Gastroesophageal sphincter (tissue), 3 donors: Measurements from ENCODE around the gene DNAJC2.

ENCODE experiments used
- EP300 ChIP-seq: sonication (generic); formaldehyde crosslinking; IDR thresholded peaks from one replicate; pipeline ENCODE4 v1.6.1; 2017; ENCODE audit warnings: antibody characterized with exemption, mild to moderate bottlenecking
- POLR2A ChIP-seq, 2 donors: fragments of 450-650 bp; IDR thresholded peaks; one replicate each; pipeline ENCODE4 v1.6.1; 2017; ENCODE audit warnings: antibody characterized with exemption in 2 of 2, mild to moderate bottlenecking in 2 of 2, moderate library complexity in 1 of 2
- POLR2AphosphoS5 ChIP-seq: sonication (generic); formaldehyde crosslinking; IDR thresholded peaks from one replicate; pipeline ENCODE4 v1.6.1; 2017; ENCODE audit warnings: antibody characterized with exemption
- TF ChIP-seq, protein P1 (sequence below), 4 experiments: fragments of 200-600 bp in 2 of 4; fragments of 450-650 bp in 2 of 4; sonication (generic) in 1 of 4; IDR thresholded peaks; one replicate each; pipeline ENCODE4 v1.5.1; 2017 to 2019; ENCODE audit warnings: antibody characterized with exemption in 4 of 4, mild to moderate bottlenecking in 2 of 4, moderate library complexity in 2 of 4

DNA sequence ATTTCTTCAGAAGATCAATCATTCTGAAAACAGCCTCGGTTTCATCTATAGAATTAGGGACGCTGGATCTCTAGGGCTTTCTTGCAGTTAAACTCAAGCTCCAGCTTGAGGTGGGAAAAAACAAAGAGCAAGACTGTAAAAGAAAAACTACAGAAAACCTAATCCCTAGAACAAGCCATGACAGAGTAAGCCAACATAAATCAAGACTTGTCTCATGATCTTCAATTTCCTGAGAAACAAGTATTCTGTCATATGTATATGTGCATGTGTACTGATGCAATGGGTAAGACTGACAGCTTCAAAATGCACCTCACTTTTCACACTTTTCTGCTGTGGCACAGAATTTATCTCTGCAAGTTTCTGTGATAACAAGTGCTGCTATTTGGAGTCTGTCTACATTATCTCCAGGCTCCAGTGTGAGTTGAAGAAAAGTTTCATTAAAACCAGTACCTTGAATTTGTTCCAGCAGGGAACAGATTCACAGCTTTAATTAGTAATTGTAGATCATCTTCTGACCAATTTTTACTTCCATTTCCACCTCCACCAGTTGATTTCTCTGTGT is 28.1 kb downstream of the DNAJC2 start:
- TF ChIP-seq, protein P1, sequence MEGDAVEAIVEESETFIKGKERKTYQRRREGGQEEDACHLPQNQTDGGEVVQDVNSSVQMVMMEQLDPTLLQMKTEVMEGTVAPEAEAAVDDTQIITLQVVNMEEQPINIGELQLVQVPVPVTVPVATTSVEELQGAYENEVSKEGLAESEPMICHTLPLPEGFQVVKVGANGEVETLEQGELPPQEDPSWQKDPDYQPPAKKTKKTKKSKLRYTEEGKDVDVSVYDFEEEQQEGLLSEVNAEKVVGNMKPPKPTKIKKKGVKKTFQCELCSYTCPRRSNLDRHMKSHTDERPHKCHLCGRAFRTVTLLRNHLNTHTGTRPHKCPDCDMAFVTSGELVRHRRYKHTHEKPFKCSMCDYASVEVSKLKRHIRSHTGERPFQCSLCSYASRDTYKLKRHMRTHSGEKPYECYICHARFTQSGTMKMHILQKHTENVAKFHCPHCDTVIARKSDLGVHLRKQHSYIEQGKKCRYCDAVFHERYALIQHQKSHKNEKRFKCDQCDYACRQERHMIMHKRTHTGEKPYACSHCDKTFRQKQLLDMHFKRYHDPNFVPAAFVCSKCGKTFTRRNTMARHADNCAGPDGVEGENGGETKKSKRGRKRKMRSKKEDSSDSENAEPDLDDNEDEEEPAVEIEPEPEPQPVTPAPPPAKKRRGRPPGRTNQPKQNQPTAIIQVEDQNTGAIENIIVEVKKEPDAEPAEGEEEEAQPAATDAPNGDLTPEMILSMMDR (IDR thresholded peaks at IDR 0.05), result no peak
- no peak for TF ChIP-seq EP300
- TF ChIP-seq POLR2AphosphoS5, result no peak
- no peak for TF ChIP-seq POLR2A (IDR thresholded peaks at IDR 0.05)
